Retina (tissue), 1 donor: Measurements from ENCODE around the gene ACTL7B.
"Not testable (repeated sequence)": the region's sequence is repeated elsewhere in the genome, so short reads cannot be mapped to it uniquely, and the experiment has no call there.

ENCODE experiments used
- DNase-seq: peaks from one replicate; pipeline ENCODE4 v3.0.0-alpha.2; 2016

ACTL7B gene

DNA sequence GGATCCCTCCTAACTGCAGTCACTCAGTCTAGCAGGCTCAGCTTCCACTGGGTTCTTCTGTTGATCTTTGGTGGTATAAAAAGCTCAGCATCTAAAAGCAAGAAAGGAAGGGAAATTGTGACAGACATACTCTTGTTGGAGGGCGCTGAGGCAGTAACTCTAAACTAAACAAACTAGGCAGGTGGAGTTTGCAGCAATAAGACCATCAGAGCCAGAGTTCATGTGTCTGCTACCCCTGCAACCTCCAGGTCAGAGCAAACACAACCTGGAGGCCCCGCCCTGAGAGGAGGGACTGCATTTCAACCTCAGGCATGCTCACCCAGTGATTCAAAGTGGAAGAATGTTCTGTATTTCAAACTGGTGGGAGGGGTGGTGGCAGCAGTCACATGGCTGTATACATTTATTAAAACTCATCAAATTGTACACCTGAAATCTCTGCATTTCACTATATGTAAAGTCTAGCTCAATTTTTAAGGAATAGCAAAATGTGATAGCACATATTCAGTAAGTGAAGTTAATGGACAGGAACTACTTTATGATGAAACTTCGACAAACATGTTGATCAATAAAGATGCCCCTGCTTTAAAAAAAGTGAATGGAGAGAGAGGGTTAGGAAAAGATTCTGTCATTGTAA, 13.4 kb upstream of the ACTL7B start:
- no peak for DNase-seq

DNA sequence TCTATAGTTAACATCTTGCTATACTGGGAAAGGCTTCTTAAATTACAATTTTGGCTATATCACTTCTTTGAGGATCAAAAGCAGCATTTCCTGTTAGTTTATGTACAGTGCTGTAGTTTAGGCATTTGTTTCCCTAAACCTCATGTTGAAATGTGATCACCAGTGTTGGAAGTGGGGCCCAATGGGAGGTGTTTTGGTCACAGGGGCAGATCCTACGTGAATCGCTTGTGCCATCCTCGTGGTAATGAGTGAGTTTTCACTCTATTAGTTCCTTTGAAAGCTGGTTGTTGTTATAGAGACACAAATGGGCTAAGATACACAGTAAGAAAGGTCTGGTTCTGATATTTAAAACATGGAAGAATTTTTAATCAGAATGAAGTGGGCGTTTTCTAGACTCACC, 12.0 kb upstream of the ACTL7B start:
- no peak for DNase-seq

DNA sequence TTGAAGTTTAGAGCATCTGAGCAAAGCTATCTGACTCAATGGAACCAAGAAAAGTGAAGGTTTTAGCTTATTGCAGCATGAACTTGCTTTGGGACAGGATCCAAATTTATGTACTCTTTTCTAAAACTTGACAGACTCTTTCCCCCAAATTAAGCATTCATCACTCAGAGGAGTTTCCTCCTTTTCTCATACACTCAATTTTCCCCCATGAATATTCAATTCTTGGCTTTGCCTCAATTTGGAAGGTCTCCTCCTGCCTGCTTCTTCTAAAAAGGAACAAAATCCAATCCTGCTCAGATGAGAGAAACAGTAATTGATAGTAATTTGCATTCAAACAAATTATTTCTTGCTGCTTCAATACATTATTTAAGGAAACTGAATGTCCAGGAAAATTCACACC, 11.3 kb upstream of the ACTL7B start:
- no peak for DNase-seq

DNA sequence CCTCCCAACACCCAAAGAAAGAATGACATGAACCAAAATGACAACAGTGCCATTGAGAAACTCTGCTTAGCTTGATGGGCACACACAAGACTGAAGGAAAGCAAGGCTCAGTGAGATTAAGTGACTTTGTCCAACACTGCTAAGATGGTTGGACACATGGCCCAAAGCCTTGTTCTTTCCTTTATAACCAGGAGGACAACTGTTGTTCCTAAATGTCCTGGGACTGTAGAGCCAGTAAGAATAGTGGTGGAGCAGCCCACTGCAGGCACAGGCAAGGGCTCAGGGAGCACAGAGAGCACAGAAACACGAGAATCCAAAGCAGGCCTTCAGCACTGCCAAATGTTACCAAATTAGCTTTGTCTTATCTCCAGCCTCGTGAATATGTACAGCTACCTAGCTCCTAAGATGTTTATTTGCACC, 10.2 kb upstream of the ACTL7B start:
- no peak for DNase-seq

DNA sequence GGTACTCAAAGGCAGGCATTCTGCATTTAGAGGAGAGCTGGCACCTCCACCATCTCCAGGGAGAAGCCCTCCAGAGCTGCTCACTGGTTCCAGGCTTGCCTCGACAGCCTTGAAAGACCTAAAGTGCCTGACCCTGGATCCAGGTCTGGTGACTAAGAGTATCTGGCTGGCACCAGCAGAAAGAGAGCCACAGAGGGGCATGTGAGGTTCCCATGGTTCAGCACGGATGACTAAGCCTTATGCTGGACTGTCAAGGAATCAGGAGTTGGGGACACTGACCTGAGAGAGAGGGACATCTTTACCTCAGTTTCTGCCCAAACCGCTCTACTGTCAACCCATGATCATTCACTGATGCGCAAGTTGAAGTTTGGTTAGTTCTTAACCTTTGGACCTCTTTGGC, 9.3 kb upstream of the ACTL7B start:
- DNase-seq = no peak

DNA sequence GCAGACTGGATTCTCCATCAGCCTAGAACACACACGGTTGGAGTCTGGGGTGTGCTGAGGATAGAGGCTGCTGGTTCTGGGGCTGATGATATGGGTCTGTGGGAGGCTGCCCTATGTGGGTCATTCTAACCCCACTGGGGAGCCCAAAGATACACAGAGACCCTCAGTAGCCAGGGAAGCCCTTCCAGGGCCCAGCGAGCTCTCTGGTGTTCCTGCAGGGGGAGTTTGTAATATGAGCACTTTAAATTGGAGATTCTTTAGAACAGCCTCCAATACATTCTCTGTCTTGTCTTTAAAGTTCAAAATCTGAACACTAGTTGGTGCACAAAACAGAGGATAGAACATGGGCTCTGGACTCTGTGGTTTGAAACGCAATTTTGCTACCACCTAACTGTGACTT, 8.7 kb upstream of the ACTL7B start:
- no peak for DNase-seq

DNA sequence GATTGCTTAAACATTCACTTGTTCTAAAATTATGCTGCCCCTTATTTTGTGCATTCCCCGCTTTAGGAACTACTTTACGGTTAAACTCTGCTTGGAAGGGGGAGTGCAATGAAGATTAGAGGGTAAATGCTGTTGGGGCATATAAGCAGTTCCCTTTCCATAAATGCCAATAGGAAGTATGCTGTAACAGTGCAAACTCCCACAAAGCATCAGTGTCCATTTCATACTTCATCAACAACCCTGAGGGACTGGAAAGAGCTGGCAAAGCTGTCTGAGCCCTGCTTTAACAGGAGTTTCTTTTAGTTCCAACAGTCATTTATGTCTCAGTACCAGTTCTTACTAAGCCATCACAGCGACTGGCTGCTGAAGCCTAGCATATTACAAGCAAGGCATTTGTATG, 8.1 kb upstream of the ACTL7B start:
- no peak for DNase-seq

DNA sequence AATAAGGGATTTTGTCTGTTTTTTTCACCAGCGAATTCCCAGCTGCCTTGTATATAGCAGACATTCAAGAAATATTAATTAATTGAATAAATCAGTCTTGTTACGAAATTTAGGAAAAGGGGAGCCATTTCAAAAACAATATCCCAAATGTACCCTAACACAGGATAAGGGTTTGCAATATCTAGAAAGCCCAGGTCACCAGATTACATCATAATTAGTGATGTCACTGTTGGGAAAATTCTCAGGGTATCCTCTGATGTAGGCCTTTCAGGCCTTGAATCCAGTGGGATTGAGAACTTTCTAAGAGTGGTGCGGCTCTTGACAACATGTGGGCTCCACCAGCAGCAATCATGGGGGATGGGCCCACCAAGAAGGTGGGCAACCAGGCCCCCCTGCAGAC, 6.2 kb upstream of the ACTL7B start, which contains the start of gene ACTL7A:
Gene ACTL7A (plus strand): TSS at position 270 of the 400 bp plus-strand sequence. CDS start 57 bp downstream, at position 327.
- DNase-seq = no peak

DNA sequence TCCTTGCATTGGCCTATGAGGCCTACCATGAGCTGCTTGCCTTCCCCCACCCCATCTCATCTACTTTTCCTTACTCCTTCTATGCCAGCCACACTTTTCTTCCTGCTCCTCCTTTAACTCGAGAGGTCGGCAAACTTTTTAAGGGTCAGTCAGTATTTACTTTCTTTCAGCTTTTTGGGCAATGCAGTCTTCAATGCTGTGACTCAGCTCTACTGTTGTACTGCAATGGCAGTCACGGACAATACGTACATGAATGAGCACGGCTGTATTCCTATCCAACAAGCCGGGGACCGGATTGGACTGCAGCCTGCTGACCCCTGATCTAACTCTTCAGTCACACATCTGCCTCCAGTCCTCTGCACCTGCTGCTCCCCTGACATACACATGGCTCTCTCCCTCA, 5.7 kb upstream of the ACTL7B start:
- no peak for DNase-seq

DNA sequence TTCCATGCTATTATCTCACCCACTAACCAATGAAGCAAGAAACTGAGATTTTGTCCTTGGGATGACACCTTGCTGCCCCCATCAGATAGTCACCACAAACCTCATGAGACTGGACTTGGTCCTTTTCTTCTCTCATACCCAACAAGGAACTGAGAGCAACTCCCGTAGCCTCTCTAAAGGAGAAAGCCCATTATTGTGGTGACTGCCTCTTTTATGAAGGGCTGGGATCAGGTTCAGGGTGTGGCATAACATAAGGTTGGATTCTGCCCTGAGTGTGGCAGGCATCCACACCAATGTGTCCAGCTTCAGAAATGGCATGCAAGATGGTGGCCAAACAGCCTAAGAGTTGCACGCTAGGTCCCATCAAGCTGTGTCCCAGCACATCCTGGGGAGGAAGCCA, 5.0 kb upstream of the ACTL7B start:
- no peak for DNase-seq

DNA sequence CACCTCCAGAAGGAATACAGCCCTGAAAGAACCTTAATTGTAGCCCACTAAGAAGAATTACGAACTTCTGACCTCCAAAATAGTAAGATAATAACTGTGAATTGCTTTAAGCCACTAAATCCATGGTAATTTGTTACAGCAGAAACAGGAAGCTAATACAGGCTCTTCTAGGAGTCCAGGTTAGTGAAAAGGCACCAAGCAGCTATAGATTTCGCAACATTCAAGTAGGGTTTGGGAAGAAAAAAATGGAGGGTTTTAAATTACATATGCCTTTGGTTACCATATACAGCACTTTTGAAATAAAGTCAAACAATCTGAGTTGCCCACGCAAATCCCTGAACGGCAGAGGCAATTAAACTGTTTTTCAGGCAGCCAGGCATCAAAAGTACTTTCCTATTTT, 4.6 kb upstream of the ACTL7B start:
- DNase-seq = no peak

DNA sequence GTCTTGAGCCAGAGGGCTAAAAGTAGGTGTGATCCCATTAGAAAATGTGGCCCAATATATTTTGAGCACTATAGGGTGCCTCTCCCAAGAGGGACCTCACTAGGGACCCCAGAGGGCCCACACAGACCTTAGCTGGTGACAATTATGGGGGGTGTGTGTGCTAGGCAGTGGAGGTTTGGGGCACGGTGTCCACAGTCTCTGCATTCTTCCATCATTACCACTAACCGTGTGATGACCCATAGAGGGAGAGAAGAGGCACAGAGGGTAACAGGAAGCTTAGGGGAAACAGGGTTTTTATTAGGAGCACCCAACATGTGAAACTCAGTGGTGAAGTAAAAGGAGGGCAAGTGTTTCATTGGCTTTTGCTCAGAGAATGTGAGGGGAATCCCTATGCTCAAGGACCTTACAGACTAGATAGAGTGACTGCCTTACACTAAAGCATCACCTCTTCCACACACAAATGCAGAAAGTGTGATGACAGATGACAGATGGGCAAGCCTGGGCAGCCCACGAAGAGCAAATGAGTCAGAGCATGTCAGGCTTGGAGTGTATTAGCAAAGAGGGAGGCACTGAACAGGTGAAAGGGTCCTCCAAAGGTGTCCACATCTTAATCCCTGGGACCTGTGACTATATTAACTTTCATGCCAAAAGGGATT, 3.8 kb upstream of the ACTL7B start:
- DNase-seq = no peak

DNA sequence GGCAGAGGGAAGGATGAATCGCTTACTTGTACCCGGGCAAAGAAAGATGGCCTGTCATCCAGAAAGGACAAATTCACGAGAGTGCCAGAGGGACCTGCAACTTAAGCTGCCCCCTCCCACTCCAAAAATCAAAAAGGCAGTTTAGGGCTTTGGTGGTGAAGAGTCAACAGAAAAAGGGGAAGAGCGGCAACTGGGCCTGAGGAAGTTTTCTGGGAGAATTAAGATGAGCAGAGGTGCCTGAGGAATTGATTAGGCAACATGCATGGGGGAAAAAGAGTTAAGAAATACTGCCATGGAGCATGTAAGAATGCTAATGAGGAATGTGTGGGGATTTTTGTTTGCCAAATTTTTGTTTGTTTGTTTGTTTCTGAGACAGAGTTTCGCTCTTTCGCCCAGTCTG, 1.8 kb upstream of the ACTL7B start:
- DNase-seq = no peak

DNA sequence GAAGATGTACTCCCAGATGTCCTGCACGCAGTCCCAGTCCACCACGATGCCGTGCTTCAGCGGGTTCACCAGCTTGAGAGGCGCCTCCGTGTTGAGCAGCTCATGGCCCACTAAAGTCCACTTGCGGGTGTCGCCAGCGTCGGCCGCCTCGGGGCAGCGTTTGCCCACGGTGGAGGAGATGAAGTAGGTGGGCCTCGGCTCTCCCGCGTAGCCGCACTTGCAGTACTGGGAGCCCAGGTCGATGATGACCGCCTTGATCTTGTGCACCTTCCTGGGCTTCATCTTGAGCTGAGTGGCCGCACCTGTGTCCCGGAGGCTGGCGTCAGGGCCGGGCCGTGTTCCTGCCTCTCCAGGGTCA, 278 bp downstream of the ACTL7B start:
- no peak for DNase-seq

DNA sequence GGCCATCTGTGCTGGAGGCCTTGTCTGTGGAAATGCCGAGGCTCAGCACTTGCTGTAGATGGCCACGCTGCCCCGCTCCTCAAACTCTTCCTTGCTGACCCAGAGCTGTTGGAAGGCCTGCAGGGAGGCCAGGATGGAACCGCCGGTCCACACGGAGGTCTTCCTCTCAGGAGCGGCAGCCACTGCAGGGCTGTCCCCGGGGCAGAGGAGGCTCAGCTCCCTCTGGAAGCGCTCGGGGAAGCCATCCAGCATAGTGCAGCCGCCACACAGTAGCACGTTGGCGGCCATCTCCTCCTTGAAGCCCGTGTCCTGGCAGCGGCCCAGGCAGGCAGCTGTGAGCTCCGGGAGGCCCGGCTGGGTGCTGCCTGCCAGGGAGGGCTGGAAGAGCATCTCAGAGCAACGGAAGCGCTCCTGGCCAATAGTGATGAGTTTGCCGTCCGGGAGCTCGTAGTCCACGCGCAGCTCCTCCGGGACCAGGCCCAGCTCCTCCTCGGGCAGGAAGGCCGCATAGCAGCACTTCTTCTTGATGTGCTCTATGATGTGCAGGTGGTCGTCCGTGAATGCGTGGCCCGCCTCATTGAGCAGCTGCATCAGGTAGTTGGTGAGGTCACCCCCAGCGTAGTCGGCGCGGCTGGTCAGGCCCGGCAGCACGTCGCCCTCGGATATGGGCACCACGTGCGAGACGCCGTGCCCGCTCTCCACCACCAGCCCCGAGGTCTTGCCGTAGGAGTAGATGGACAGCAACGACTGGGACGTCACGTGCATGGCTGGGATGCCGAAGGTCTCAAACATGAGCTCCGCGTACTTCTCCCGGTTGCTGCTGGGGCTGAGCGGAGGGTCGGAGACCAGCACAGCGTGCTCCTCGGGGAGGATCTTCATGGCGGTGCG, 901 bp downstream of the ACTL7B start:
- DNase-seq = no peak

DNA sequence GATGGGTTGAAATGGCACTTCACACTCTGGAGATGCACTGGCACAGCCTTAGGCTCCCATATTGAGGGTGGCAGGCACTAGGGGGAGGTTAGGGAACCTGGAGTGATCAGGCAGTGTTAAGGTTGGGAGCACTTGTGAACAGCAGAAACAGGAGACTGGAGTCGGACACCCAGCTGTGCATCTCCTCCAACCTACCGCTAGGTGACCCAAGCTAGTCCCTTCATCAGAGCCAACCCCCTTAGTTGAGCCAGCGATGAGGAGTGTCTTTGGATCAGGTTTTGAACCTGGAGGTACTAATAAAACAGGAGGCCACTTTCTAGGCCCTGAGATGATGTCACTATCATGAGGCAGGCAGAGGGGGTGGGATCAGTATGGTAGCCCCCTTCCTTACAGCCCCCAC, 1.7 kb downstream of the ACTL7B start:
- no peak for DNase-seq

DNA sequence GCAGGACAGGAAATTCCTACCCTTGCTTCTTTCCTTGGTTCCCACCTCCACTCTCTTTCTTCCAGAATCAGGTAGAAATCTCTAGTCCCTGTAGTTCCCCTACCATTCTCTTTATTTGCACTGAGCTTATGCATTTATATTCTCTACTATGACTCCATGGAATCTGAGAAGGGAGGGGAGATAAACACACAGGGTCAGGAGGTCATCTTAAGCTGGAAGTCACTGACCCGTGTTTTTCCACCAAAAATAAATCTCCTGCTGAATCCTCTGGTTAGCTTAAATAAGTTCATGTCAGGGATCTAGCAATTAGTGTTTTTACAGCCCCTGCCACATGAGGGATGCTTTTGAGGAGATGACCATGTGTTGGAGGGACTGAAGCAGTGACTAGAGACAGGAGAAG, 3.7 kb downstream of the ACTL7B start:
- no peak for DNase-seq

DNA sequence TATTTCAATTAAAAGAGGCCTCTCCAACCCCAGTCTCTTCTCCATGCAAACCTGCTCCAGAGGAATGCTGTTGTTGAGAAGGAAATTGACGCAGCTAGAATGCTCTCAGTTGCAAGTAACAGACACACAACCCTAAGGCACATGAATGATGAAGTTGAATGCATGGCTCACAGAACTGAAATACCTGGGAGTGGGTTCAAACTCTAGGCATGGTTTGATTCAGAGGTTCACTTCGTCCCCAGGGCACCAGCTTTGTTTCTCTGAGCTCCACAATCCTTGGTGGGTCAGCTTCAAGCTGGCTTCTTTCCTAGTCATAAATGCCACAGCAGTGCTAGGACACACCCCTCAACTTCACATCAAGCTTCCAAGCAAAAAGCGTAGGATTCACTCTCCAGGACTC, 4.6 kb downstream of the ACTL7B start:
- DNase-seq = no peak

DNA sequence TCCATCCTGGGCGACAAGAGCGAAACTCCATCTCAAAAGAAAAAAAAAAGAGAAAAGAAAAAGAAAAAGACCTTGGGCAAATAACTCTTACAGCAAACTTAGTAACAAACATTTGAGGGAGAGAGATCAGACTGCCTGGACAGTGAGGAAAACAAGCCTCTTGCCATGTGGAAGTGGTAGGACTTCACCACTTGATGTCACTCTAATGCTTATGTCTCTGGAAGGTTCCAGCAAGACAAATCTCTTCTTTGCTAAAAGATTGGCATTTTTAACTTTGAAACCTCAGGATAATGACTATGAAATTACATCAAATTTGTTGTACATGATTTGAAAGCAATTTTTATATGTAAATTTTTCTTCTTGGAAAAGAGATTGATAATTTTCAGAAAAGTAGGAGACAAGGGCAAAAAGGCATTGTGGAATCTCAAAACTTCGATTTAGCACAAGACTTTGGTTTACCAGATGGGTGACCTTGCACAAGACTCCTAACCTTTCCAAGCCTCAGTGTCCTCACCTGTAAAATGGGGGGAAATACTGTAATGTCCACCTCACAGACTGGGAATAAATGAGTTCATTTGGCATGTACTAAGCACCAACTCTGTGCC, 5.4 kb downstream of the ACTL7B start:
- DNase-seq = no peak

DNA sequence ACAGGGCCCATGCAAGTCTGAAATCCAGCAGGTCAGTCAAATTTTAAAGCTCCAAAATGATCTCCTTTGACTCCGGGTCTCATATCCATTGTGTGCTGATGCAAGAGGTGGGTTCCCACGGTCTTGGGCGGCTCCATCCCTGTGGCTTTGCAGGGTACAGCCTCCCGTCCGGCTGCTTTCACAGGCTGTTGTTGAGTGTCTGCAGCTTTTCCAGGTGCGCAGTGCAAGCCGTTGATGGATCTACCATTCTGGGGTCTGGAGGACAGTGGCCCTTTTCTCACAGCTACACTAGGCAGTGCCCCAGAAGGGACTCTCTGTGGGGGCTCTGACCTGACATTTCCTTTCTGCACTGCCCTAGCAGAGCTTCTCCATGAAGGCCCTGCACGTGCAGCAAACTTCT, 7.5 kb downstream of the ACTL7B start:
- not testable (repeated sequence) for DNase-seq

DNA sequence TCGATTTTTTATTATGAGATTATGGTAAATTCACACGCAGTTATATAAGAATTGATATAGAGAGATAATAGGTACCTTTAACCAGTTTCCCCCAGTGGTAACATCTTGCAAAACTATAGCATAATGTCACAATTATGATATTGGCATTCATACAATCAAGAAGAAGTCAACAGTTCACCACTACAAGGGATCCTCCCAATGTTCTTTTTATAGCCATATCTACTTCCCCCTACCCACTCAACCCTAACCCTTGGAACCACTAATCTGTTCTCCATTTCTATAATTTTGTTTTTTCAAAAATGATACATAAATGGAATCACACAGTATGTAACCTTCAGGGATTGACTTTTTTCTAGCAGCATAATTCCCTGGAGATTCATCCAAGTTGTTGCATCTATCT, 9.8 kb downstream of the ACTL7B start:
- DNase-seq = no peak

DNA sequence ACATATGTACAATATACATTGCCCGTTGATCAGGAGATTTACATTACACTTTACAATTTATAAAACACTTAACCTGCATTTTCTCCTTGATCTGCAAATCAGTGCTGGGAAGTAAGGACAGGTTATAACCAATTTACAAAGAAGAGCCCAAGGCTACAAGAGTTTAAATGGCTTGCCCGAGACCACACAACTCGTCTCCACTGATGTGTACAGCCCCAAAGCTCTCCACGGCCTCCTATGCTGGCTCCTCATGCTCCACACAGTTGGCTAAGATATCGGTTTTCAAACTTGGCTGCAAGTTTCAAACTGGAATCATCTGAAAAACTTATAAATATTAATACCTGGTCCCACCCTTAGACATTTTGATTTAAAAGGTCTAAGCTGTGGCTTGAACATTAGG, 10.3 kb downstream of the ACTL7B start:
- no peak for DNase-seq

DNA sequence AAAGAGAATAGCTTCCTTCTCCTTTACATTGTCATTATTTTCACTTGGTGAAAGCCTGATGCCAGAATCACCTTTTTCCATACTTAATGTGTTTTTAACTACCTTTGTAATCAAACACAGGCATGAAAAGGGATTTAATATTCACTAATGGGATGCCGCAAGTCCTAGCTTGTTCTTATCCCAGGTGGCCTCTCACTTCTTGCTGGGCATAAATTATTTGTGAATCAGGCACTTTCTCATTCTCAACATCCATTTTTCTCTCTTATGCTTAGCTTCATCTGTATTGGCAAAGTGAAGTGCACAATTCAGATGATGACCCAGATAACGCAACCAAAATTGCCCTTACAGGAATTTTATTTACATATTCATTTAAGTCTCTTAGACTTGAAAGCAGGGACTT, 10.9 kb downstream of the ACTL7B start:
- DNase-seq = no peak

DNA sequence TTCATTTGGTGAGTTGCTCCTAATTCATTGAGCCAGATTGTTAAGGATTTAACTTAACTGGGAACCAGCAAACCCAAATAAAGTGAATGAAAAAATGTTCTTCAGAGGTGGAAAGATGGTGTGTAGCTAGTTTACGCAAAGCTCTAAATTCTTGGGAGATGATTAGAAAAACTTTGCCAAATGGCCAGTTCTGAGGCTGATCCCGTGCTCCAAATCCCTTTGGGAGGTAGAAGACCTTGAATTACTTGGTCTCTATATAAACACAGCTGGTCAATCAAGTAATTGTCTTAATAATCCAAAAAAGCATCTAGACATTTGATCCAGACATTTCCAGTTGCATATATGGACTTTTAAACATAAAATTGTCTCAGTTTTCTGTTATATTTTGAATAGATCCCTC, 11.4 kb downstream of the ACTL7B start:
- DNase-seq = no peak
